CD14-positive monocyte (primary cell): Measurements from ENCODE around the gene NACC1. TPM values are rescaled to one million over a fixed set of nuclear protein-coding genes. Genes with fewer than 3 reads are reported as not detected.

Experiments used
- DNase-seq, 3 donors: peaks; one replicate each; pipeline ENCODE4 v3.0.0-alpha.2; 2011 to 2022
- H2AFZ ChIP-seq: 2 replicates; pipeline ENCODE4 v1.6.0; 2012; ENCODE audit warnings: mild to moderate bottlenecking, low read depth, low read length, inconsistent platforms; ENCODE audit not compliant: insufficient read depth, poor library complexity, severe bottlenecking
- H3K27ac ChIP-seq, 2 donors: 1 replicate in 1 of 2; 2 replicates in 1 of 2; pipeline ENCODE4 v1.5.1; 2012 to 2013; ENCODE audit warnings: low read length in 2 of 2, control low read depth in 1 of 2, inconsistent platforms in 1 of 2, low read depth in 1 of 2, mild to moderate bottlenecking in 1 of 2
- H3K27me3 ChIP-seq, 2 donors: one replicate each; pipeline versions ENCODE4 v1.6.0 to v1.6.1; 2011 to 2013; ENCODE audit warnings: low read length in 2 of 2; ENCODE audit not compliant: control insufficient read depth in 2 of 2, insufficient read depth in 2 of 2
- H3K36me3 ChIP-seq, 2 donors: replicated peaks in 1 of 2; 1 replicate in 1 of 2; 2 replicates in 1 of 2; pipeline versions ENCODE4 v1.5.1 to v1.6.1; 2012 to 2013; ENCODE audit warnings: low read length in 2 of 2, control low read depth in 1 of 2, inconsistent platforms in 1 of 2, mild to moderate bottlenecking in 1 of 2; ENCODE audit not compliant: insufficient read depth in 2 of 2, control insufficient read depth in 1 of 2
- H3K4me1 ChIP-seq, 2 donors: 1 replicate in 1 of 2; 2 replicates in 1 of 2; pipeline versions ENCODE4 v1.5.1 to v1.6.1; 2012 to 2013; ENCODE audit warnings: low read length in 2 of 2, control low read depth in 1 of 2, inconsistent platforms in 1 of 2, mild to moderate bottlenecking in 1 of 2, moderate library complexity in 1 of 2; ENCODE audit not compliant: insufficient read depth in 2 of 2, control insufficient read depth in 1 of 2
- H3K4me2 ChIP-seq: replicated peaks from 2 replicates; pipeline ENCODE3; 2012; ENCODE audit warnings: low read length, moderate library complexity, mild to moderate bottlenecking; ENCODE audit not compliant: poor library complexity, severe bottlenecking; ENCODE audit errors: extremely low read depth
- H3K4me3 ChIP-seq, 3 experiments: fragments of 200-600 bp in 1 of 3; sonication (generic) in 1 of 3; replicated peaks in 1 of 3; 1 replicate in 2 of 3; 2 replicates in 1 of 3; pipeline ENCODE4 v1.5.1; 2011 to 2013; ENCODE audit warnings: low read length in 3 of 3, mild to moderate bottlenecking in 3 of 3, control low read depth in 2 of 3, low read depth in 2 of 3, inconsistent platforms in 1 of 3, moderate library complexity in 1 of 3
- H3K79me2 ChIP-seq: 2 replicates; pipeline ENCODE4 v1.6.0; 2012; ENCODE audit warnings: mild to moderate bottlenecking, control low read depth, inconsistent platforms, low read length, moderate library complexity; ENCODE audit not compliant: insufficient read depth
- H3K9ac ChIP-seq: 2 replicates; pipeline ENCODE4 v1.6.0; 2017; ENCODE audit warnings: low read length, mild to moderate bottlenecking; ENCODE audit not compliant: insufficient read depth, poor library complexity, severe bottlenecking
- H3K9me3 ChIP-seq, 2 donors: replicated peaks in 1 of 2; 1 replicate in 1 of 2; 2 replicates in 1 of 2; pipeline versions ENCODE4 v1.5.1 to v1.6.1; 2012 to 2013; ENCODE audit warnings: low read length in 2 of 2, control low read depth in 1 of 2; ENCODE audit not compliant: control insufficient read depth in 1 of 2, insufficient read depth in 1 of 2
- H4K20me1 ChIP-seq: 2 replicates; pipeline ENCODE4 v1.6.0; 2012; ENCODE audit warnings: mild to moderate bottlenecking, low read length, control low read depth, moderate library complexity; ENCODE audit not compliant: insufficient read depth
- H3K27ac Mint-ChIP-seq, 7 donors: one replicate each; pipeline ENCODE4 v1.8.0; 2020; ENCODE audit warnings: mild to moderate bottlenecking in 7 of 7, mixed read lengths in 7 of 7, moderate library complexity in 6 of 7, inconsistent platforms in 2 of 7
- H3K27me3 Mint-ChIP-seq, 3 donors: one replicate each; pipeline ENCODE4 v1.8.0; 2021 to 2022; ENCODE audit warnings: low read depth in 3 of 3, mild to moderate bottlenecking in 3 of 3, mixed read lengths in 3 of 3, moderate library complexity in 3 of 3, inconsistent platforms in 1 of 3
- H3K36me3 Mint-ChIP-seq, 2 donors: one replicate each; pipeline ENCODE4 v1.8.0; 2020; ENCODE audit warnings: mixed read lengths in 2 of 2, inconsistent platforms in 1 of 2, mild to moderate bottlenecking in 1 of 2
- H3K4me1 Mint-ChIP-seq: one replicate; pipeline ENCODE4 v1.8.0; 2020; ENCODE audit warnings: mild to moderate bottlenecking, mixed read lengths
- H3K4me3 Mint-ChIP-seq, 2 donors: one replicate each; pipeline ENCODE4 v1.8.0; 2020; ENCODE audit warnings: mild to moderate bottlenecking in 2 of 2, mixed read lengths in 2 of 2, moderate library complexity in 1 of 2
- H3K9me3 Mint-ChIP-seq, 7 donors: one replicate each; pipeline ENCODE4 v1.8.0; 2020 to 2022; ENCODE audit warnings: mixed read lengths in 7 of 7, mild to moderate bottlenecking in 6 of 7, moderate library complexity in 6 of 7, inconsistent platforms in 2 of 7
- WGBS: methylation state at CpG from one replicate; pipeline ENCODE4 v1.1.5; 2013; ENCODE audit warnings: missing lambda C conversion rate; ENCODE audit not compliant: insufficient coverage; 5-methylcytosine and 5-hydroxymethylcytosine counted together
- intact Hi-C, 2 donors: fragments of 100-400 bp; cut with micrococcal nuclease; formaldehyde crosslinking; loops; one replicate each; pipeline versions ENCODE4 v1.15.0 to v1.15.1; 2023
- polyA plus RNA-seq, 3 donors: library from polyadenylated mRNA; depleted of rRNA in 1 of 3; unstranded in 2 of 3; stranded (reverse) in 1 of 3; fragments of 300-500 nt in 2 of 3; fragments of >200 nt in 1 of 3; fragmentation: Illumina TruSeq in 2 of 3; gene quantifications; 1 replicate in 2 of 3; 2 replicates in 1 of 3; pipeline ENCODE4 v1.2.3, GENCODE V29; 2012 to 2021
- TF ChIP-seq, protein P1 (sequence below): fragments of 200-600 bp; IDR thresholded peaks from one replicate; pipeline ENCODE4 v1.8.0; 2022; ENCODE audit warnings: antibody characterized with exemption, mild to moderate bottlenecking

NACC1 gene
- polyA plus RNA-seq, 3 donors, result 1.1 to 20.1 (median 2.2) TPM

DNA sequence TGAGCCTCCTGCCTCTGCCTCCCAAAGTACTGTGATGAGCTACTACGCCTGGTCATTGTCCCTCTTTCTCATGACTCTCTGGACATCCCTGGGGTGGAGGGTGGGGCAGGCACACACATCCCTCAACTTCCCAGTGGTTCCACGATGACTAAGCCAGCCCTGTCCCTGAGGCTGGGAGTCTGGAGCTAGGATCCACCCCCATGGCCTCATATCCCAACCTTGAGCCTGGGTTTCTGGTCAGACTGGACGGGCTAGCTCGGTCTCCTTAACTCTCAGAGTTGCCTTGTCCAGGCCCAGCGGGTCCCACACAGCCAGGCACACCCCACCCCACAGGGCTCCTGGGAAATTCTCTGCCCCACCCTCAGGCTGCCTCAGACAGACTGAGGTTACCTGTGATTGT lies 51.7 kb downstream of the NACC1 start:
- TF ChIP-seq, protein P1, sequence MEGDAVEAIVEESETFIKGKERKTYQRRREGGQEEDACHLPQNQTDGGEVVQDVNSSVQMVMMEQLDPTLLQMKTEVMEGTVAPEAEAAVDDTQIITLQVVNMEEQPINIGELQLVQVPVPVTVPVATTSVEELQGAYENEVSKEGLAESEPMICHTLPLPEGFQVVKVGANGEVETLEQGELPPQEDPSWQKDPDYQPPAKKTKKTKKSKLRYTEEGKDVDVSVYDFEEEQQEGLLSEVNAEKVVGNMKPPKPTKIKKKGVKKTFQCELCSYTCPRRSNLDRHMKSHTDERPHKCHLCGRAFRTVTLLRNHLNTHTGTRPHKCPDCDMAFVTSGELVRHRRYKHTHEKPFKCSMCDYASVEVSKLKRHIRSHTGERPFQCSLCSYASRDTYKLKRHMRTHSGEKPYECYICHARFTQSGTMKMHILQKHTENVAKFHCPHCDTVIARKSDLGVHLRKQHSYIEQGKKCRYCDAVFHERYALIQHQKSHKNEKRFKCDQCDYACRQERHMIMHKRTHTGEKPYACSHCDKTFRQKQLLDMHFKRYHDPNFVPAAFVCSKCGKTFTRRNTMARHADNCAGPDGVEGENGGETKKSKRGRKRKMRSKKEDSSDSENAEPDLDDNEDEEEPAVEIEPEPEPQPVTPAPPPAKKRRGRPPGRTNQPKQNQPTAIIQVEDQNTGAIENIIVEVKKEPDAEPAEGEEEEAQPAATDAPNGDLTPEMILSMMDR, result no peak
- Histone ChIP-seq H3K27me3 (no peaks in the 10 kb centered on the region), H2AFZ (no peak overlapping the region), H3K9me3 (no peaks in the 10 kb centered on the region), H3K27ac (peak overlapping the region; percentile 18 to 98), H3K36me3 (no peaks in the 10 kb centered on the region), H3K9ac (no peak overlapping the region), H3K79me2 (peaks cover 28% of the 10 kb centered on the region), H3K4me3 (no peak overlapping the region), H3K4me2 (no peak overlapping the region), H3K4me1 (peaks cover 69 to 75% of the 10 kb centered on the region in 2 donors), H4K20me1 (no peaks in the 10 kb centered on the region)
- Mint-ChIP-seq H3K36me3 (peaks cover 1 to 7% of the 10 kb centered on the region in 2 donors), H3K9me3 (no peaks in the 10 kb centered on the region), H3K27me3 (peaks cover 0 to 4% (median 0%) of the 10 kb centered on the region in 3 donors), H3K4me3 (no peak overlapping the region), H3K4me1 (peaks cover 78% of the 10 kb centered on the region), H3K27ac (peak overlapping the region; percentile 43 to 94 (median 74))
- WGBS, result 70% methylated on average over 2 of the region's 5 CpGs
- intact Hi-C loops, result loop anchor here in 1 of 2 donors (2.0 kb wide), 1 partner anchor 15 kb away; no protein-coding TSS in a partner anchor
- peak in 2 of 3 donors; percentile 8 to 33 for DNase-seq

DNA sequence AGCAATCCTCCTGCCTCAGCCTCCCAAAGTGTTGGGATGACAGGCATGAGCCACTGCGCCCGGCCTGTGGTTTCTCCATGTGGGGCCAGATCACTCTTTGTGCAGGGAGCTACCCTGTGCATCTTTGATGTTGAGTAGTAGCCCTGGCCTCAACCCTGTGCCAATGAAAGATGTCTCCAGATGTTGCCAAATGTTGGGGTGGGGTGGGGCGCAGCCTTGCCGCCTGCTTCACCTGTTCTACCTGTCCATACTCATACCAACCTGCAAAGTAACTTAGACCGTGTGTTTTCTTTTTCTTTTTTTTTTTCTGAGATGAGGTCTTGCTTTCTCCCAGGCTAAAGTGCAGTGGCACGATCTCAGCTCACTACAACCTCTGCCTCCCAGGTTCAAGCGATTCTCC lies 53.1 kb downstream of the NACC1 start:
- no peak overlapping the region for H3K4me2 ChIP-seq
- no peaks in the 10 kb centered on the region for H3K27me3 ChIP-seq
- H3K4me3 ChIP-seq, result no peak overlapping the region
- intact Hi-C loops, result no loop called here
- peaks cover 55 to 61% of the 10 kb centered on the region in 2 donors for H3K4me1 ChIP-seq
- no peak overlapping the region for H3K9ac ChIP-seq
- Mint-ChIP-seq H3K4me1 (peaks cover 65% of the 10 kb centered on the region), H3K36me3 (peaks cover 1 to 7% of the 10 kb centered on the region in 2 donors), H3K27ac (peak overlapping the region in 6 of 7 donors; percentile 11 to 76 (median 42)), H3K9me3 (no peaks in the 10 kb centered on the region), H3K4me3 (no peak overlapping the region), H3K27me3 (peaks cover 0 to 4% (median 2%) of the 10 kb centered on the region in 3 donors)
- H3K79me2 ChIP-seq, result peaks cover 21% of the 10 kb centered on the region
- no peak for DNase-seq
- peak overlapping the region in 1 of 2 donors; percentile 31 for H3K27ac ChIP-seq
- TF ChIP-seq, protein P1, result no peak
- H2AFZ ChIP-seq, result no peak overlapping the region
- no peaks in the 10 kb centered on the region for H4K20me1 ChIP-seq
- no peaks in the 10 kb centered on the region for H3K36me3 ChIP-seq
- 100% methylated on average over 2 of the region's 7 CpGs for WGBS
- H3K9me3 ChIP-seq, result no peaks in the 10 kb centered on the region
